ENCODE data around the gene CITED1. TPM values are rescaled to one million over a fixed set of nuclear protein-coding genes. Genes with fewer than 3 reads are reported as not detected.

The CITED1 gene
- total and polyA plus RNA-seq, 2 of the 13 experiments (the other 11 are each of a cell fraction or from before 2014, with no cell fraction given), result 0.09 TPM; not detected in 1

DNA sequence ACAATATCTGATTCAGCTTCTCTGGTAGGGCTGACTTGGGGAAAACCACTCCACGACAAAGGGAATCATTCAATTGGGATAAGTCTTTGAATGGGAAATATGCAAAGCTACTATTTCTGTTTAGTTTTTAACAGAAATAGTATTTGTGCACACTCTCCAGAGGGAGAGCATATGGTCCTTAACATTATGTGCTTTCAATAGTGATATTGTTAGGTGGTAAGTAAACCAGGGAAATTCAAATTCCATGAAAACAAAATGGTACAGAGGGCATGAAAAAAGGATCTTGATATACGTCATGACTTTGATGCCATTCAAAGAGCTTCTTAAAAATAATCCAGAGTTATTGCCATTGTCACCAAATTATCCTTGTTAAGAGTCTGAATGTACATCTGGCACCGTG lies 47.1 kb upstream of the CITED1 start:
- no peaks in the 10 kb centered on the region for H3K9me3 ChIP-seq (ENCODE audit: low read length)
- no TSS peak for BruUV-seq (replicated peaks)
- H3K9ac ChIP-seq (ENCODE audit: insufficient read depth, low read depth, low read length), result no peak overlapping the region
- no peak for TF ChIP-seq CAMTA2 (CRISPR knock-in tag; IDR thresholded peaks at IDR 0.05; ENCODE audit: borderline replicate concordance)
- TF ChIP-seq, protein P1, sequence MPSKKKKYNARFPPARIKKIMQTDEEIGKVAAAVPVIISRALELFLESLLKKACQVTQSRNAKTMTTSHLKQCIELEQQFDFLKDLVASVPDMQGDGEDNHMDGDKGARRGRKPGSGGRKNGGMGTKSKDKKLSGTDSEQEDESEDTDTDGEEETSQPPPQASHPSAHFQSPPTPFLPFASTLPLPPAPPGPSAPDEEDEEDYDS (CRISPR knock-in tag; IDR thresholded peaks at IDR 0.05), result no peak
- no peak for TF ChIP-seq ZNF660 (CRISPR knock-in tag; IDR thresholded peaks at IDR 0.05; ENCODE audit: borderline replicate concordance, low read depth)
- no peak for TF ChIP-seq ZNF329 (CRISPR knock-in tag; IDR thresholded peaks at IDR 0.05; ENCODE audit: low read depth)
- TF ChIP-seq, protein P2, sequence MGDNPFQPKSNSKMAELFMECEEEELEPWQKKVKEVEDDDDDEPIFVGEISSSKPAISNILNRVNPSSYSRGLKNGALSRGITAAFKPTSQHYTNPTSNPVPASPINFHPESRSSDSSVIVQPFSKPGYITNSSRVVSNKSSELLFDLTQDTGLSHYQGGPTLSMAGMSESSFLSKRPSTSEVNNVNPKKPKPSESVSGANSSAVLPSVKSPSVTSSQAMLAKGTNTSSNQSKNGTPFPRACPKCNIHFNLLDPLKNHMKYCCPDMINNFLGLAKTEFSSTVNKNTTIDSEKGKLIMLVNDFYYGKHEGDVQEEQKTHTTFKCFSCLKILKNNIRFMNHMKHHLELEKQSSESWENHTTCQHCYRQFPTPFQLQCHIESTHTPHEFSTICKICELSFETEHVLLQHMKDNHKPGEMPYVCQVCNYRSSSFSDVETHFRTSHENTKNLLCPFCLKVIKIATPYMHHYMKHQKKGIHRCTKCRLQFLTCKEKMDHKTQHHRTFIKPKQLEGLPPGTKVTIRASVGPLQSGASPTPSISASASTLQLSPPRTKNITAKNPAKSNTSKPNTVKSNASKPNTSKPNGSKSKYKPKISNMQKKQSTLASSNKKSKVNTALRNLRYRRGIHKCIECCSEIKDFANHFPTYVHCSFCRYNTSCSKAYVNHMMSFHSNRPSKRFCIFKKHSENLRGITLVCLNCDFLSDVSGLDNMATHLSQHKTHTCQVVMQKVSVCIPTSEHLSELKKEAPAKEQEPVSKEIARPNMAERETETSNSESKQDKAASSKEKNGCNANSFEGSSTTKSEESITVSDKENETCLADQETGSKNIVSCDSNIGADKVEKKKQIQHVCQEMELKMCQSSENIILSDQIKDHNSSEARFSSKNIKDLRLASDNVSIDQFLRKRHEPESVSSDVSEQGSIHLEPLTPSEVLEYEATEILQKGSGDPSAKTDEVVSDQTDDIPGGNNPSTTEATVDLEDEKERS (CRISPR knock-in tag; IDR thresholded peaks at IDR 0.05), result no peak
- TF ChIP-seq ZNF567 (CRISPR knock-in tag; IDR thresholded peaks at IDR 0.05; ENCODE audit: borderline replicate concordance), result no peak
- no peak for TF ChIP-seq ZNF12 (CRISPR knock-in tag; IDR thresholded peaks at IDR 0.05)
- TF ChIP-seq, protein P3, sequence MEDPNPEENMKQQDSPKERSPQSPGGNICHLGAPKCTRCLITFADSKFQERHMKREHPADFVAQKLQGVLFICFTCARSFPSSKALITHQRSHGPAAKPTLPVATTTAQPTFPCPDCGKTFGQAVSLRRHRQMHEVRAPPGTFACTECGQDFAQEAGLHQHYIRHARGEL (CRISPR knock-in tag; IDR thresholded peaks at IDR 0.05), result no peak
- no peak for TF ChIP-seq AKNA (CRISPR knock-in tag; IDR thresholded peaks at IDR 0.05; ENCODE audit: borderline replicate concordance)
- TF ChIP-seq CHCHD3 (CRISPR knock-in tag; IDR thresholded peaks at IDR 0.05), result no peak
- in situ Hi-C loops (cut with HindIII; ENCODE audit: extremely low pct_ligation_motif_present, low pct_unique_long_range_greater_than_20kb) (no loop called here), intact Hi-C loops (cut with micrococcal nuclease; ENCODE audit: unreplicated experiment) (no loop called here)
- ChIA-PET POLR2A (no interaction called here), CTCF (ENCODE audit: low intra/inter-chr PET ratio, low total read pairs) (no interaction called here)
- DNase-seq (ENCODE audit: low spot score), result no peak
- H3K4me3 ChIP-seq (replicated peaks in 1 of 3; ENCODE audit: insufficient read depth in 1 of 3, low read depth in 2 of 3, low read length in 3 of 3), result no peak overlapping the region
- no peak overlapping the region for H3K27ac ChIP-seq (ENCODE audit: extremely low read length, insufficient read depth, low read length)
- H3K79me2 ChIP-seq (ENCODE audit: insufficient read depth, low read length), result no peaks in the 10 kb centered on the region
- no peaks in the 10 kb centered on the region for H3K36me3 ChIP-seq (replicated peaks in 1 of 2; ENCODE audit: control insufficient read depth in 1 of 2, insufficient read depth in 2 of 2, low read length in 2 of 2)
- FAIRE-seq, result no peak
- ATAC-seq, result no peak
- no peaks in the 10 kb centered on the region for H3K27me3 ChIP-seq (ENCODE audit: control insufficient read depth in 1 of 2, insufficient read depth in 2 of 2, low read length in 2 of 2)
- 95% methylated on average over 3 of the region's 3 CpGs for WGBS (ENCODE audit: low lambda C conversion rate)
- H3K4me2 ChIP-seq (ENCODE audit: low read depth, low read length), result no peak overlapping the region
- H3K4me1 ChIP-seq (ENCODE audit: insufficient read depth, low read length), result no peaks in the 10 kb centered on the region
- no peak overlapping the region for H2AFZ ChIP-seq (ENCODE audit: low read length)
- H4K20me1 ChIP-seq (ENCODE audit: insufficient read depth, low read length), result no peaks in the 10 kb centered on the region
